ENCODE results near the gene ZSWIM3.
"Not testable (repeated sequence)": the region's sequence is repeated elsewhere in the genome, so short reads cannot be mapped to it uniquely, and the experiment has no call there.

ZSWIM3 gene

GRCh38 chr20:45857114-45857881 is at the start of gene ZSWIM3, which contains the start of gene ACOT8:
Gene ZSWIM3 (plus strand): TSS chr20:45857614. CDS start chr20:45857826, 212 bp downstream.
Gene ACOT8 (minus strand): TSS chr20:45857392. CDS start chr20:45857315, 77 bp downstream.
- DNase-seq: peak; percentile 99

GRCh38 chr20:45810191-45810970 is 47.0 kb upstream of the ZSWIM3 start:
- DNase-seq: no peak

GRCh38 chr20:45812157-45813005 is 45.0 kb upstream of the ZSWIM3 start, which contains the start of gene UBE2C:
Gene UBE2C (plus strand): TSS chr20:45812644. CDS start chr20:45812696, 52 bp downstream.
- DNase-seq: peak; percentile 98 to 99

GRCh38 chr20:45813006-45813340 is 44.4 kb upstream of the ZSWIM3 start:
- DNase-seq: no peak

GRCh38 chr20:45813489-45813888 is 43.9 kb upstream of the ZSWIM3 start:
- no peak for DNase-seq

GRCh38 chr20:45814314-45814713 is 43.1 kb upstream of the ZSWIM3 start:
- DNase-seq: no peak

- DNase-seq: no peak
Measured at GRCh38 chr20:45816951-45817350, 40.5 kb upstream of the ZSWIM3 start.

- DNase-seq: no peak
Measured at GRCh38 chr20:45817376-45818194, 39.8 kb upstream of the ZSWIM3 start.

- DNase-seq: no peak
Measured at GRCh38 chr20:45818239-45818638, 39.2 kb upstream of the ZSWIM3 start.

GRCh38 chr20:45819466-45819865 is 37.9 kb upstream of the ZSWIM3 start:
- no peak for DNase-seq

GRCh38 chr20:45821947-45822346 is 35.5 kb upstream of the ZSWIM3 start:
- no peak for DNase-seq

- DNase-seq: peak; percentile 23 to 64
Measured at GRCh38 chr20:45822857-45823256, 34.6 kb upstream of the ZSWIM3 start.

- peak in 1 of 2 experiments; percentile 43 for DNase-seq
Measured at GRCh38 chr20:45823949-45824835, 33.2 kb upstream of the ZSWIM3 start.

GRCh38 chr20:45826381-45827019 is 30.9 kb upstream of the ZSWIM3 start:
- DNase-seq: no peak

GRCh38 chr20:45827030-45827652 is 30.3 kb upstream of the ZSWIM3 start, which contains the start of gene TNNC2:
Gene TNNC2 (minus strand): TSS chr20:45827312. CDS start chr20:45827248, 64 bp downstream.
- DNase-seq: no peak

- DNase-seq: no peak
Measured at GRCh38 chr20:45827712-45828111, 29.7 kb upstream of the ZSWIM3 start.

- DNase-seq: no peak
Measured at GRCh38 chr20:45828589-45828988, 28.8 kb upstream of the ZSWIM3 start.

- not testable (repeated sequence) for DNase-seq
Measured at GRCh38 chr20:45829673-45830106, 27.7 kb upstream of the ZSWIM3 start.

- DNase-seq: no peak
Measured at GRCh38 chr20:45832619-45833018, 24.8 kb upstream of the ZSWIM3 start.

All from SHP77 (cell line).